ENCODE data around the gene TOB1. TPM values are rescaled to one million over a fixed set of nuclear protein-coding genes. Genes with fewer than 3 reads are reported as not detected.

TOB1 gene
- total RNA-seq, 1 experiment from 2014 or later = 31.6 TPM

DNA sequence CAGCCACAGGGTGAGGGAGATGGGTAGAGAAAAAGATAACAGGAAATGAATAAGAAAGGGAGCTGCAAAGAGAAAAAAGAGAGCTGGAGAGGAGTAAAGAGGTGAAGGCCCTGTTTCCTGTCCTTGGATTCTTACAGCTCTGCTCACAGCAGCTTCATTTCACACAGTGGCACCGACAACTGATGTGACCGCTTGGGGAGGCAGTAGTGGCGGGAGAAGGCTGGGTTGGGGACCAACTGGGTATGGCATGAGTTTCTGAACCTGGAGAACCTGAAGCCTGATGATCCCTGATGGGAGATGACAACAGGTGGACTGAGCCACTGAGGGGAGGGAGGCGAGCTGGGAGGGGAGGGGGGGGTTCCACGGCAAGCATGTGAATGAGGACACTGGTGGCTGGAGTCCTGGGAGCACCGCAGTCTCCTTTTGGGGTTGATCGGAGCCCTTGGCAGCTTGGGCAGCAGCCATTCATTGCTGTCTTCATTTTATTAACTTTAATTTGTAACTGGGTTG is 34.3 kb upstream of the TOB1 start:
- Histone ChIP-seq H4K5ac (ENCODE audit: insufficient read length, low read depth, low read length) (no peak overlapping the region), H3K9me3 (ENCODE audit: control insufficient read depth, low read depth, low read length) (no peaks in the 10 kb centered on the region), H3K27me3 (ENCODE audit: insufficient read depth, low read length) (no peaks in the 10 kb centered on the region), H3K4me2 (ENCODE audit: insufficient read depth, insufficient read length, low read length) (no peak overlapping the region), H3K56ac (ENCODE audit: insufficient read length, low read depth, low read length) (no peak overlapping the region), H3K4me1 (ENCODE audit: insufficient read depth, low read length) (peaks cover 14% of the 10 kb centered on the region), H3K23me2 (ENCODE audit: insufficient read length, low read depth, low read length, poor library complexity, severe bottlenecking) (no peaks in the 10 kb centered on the region), H3K18ac (ENCODE audit: insufficient read length, low read depth, low read length) (no peak overlapping the region), H2AK5ac (ENCODE audit: insufficient read length, low read length) (no peak overlapping the region), H2BK120ac (ENCODE audit: low read depth, low read length, poor library complexity, severe bottlenecking) (no peak overlapping the region), H2BK20ac (ENCODE audit: low read depth, low read length, poor library complexity, severe bottlenecking) (no peak overlapping the region), H3K14ac (ENCODE audit: insufficient read depth, low read length) (no peak overlapping the region), H4K8ac (replicated peaks; ENCODE audit: insufficient read length, low read depth, low read length) (no peak overlapping the region), H4K91ac (ENCODE audit: insufficient read length, low read depth, low read length) (no peak overlapping the region), H3K79me2 (ENCODE audit: insufficient read depth, low read length) (no peaks in the 10 kb centered on the region), H2BK5ac (ENCODE audit: insufficient read length, low read length) (no peak overlapping the region), H2AFZ (ENCODE audit: low read length) (no peak overlapping the region), H3K9ac (ENCODE audit: extremely low read depth, insufficient read length, low read length) (no peak overlapping the region), H2BK12ac (ENCODE audit: insufficient read length, low read depth, low read length) (no peak overlapping the region), H3K79me1 (ENCODE audit: insufficient read depth, low read depth, low read length, poor library complexity, severe bottlenecking) (no peaks in the 10 kb centered on the region), H3K4ac (ENCODE audit: low read depth, low read length) (no peak overlapping the region), H3K23ac (ENCODE audit: insufficient read length, low read depth, low read length) (no peak overlapping the region), H2BK15ac (ENCODE audit: low read depth, low read length) (no peak overlapping the region), H4K20me1 (ENCODE audit: control insufficient read depth, insufficient read depth, insufficient read length) (no peaks in the 10 kb centered on the region), H3K27ac (ENCODE audit: insufficient read length, low read depth, low read length) (no peak overlapping the region), H3T11ph (ENCODE audit: low read length) (no peak overlapping the region)
- Mint-ChIP-seq H3K9me3 (no peaks in the 10 kb centered on the region; a peak in 1 of 5 replicates), H3K27ac (peak overlapping the region in 1 of 3 experiments; percentile 80; a peak in 2 of 7 replicates), H3K36me3 (ENCODE audit: insufficient read depth in 1 of 3, low read depth in 3 of 3) (no peaks in the 10 kb centered on the region), H3K4me1 (peaks cover 37% of the 10 kb centered on the region in 2 experiments), H3K27me3 (ENCODE audit: low read depth) (no peaks in the 10 kb centered on the region; the same call in 1 of the 2 replicates), H3K4me3 (peak overlapping the region in 1 of 2 experiments; percentile 48; a peak in 2 of 5 replicates)
- TF ChIP-seq, protein P1, sequence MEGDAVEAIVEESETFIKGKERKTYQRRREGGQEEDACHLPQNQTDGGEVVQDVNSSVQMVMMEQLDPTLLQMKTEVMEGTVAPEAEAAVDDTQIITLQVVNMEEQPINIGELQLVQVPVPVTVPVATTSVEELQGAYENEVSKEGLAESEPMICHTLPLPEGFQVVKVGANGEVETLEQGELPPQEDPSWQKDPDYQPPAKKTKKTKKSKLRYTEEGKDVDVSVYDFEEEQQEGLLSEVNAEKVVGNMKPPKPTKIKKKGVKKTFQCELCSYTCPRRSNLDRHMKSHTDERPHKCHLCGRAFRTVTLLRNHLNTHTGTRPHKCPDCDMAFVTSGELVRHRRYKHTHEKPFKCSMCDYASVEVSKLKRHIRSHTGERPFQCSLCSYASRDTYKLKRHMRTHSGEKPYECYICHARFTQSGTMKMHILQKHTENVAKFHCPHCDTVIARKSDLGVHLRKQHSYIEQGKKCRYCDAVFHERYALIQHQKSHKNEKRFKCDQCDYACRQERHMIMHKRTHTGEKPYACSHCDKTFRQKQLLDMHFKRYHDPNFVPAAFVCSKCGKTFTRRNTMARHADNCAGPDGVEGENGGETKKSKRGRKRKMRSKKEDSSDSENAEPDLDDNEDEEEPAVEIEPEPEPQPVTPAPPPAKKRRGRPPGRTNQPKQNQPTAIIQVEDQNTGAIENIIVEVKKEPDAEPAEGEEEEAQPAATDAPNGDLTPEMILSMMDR (conservative IDR thresholded peaks at IDR 0.05) = no peak
- no peak for DNase-seq
- WGBS (ENCODE audit: extremely low coverage, insufficient read length, low lambda C conversion rate) = no CpG with 5 or more reads among the region's 7 CpGs

Data from H9 (cell line).